Measurements from ENCODE around the gene STOML2. TPM values are rescaled to one million over a fixed set of nuclear protein-coding genes. Genes with fewer than 3 reads are reported as not detected.

STOML2 gene
- 157 and 220 TPM in 2 replicates for total RNA-seq

GRCh38 chr9:35102769-35103659 lies at the start of gene STOML2:
STOML2 (minus strand) TSS chr9:35103131; CDS start chr9:35103094, 37 bp downstream.

GRCh38 chr9:35115680-35116538 lies 13.0 kb upstream of the STOML2 start, which contains the start of gene ATOSB:
ATOSB (minus strand) TSS chr9:35115862; CDS start chr9:35108274, 7,588 bp downstream.

DNA sequence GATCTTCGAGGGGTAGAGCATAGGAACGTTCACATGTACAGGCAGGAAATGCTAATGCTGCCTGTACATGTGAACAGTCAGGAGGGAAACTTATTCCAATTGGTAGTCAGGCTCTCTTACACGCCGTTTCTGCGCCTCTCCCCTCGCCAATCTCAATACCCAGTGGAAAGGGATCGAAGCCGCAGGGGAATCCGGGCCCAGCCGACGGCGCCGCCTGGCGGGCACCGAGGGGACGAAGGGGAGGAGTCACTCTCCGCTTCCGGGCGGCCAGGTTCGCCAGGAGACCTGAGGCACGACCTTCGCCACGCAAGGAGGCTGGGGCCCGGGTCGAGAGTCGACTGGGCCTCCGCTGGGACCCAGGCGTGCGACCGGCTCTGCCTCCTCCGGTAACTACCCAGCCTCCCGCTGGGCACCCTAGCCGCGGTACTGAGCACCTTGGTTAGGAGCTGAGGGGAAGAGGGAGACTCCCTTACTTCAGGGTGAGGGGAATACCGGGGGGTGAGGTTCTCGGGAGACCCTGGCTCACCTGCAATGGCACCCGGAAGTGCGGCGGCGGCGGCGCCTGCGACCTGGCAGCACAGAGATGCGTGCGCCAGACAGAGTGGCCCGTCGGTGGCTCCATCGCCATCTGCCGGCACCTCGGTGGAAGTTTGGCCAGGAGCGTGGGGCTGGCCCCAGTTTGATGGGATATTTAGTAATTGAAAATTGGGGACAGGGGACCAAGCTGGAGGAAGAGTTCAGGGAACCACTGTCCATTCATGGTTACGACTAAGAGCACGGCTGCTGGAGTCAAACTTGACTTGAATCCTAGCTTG lies 6.7 kb downstream of the STOML2 start, which contains the start of gene PIGO:
Gene PIGO, minus strand, starts transcription at position 557 of the 815 bp plus-strand sequence. CDS start 1,026 bp downstream, outside the sequence.

GRCh38 chr9:35079426-35080341 lies 23.2 kb downstream of the STOML2 start, which contains the start of gene FANCG:
FANCG (minus strand) TSS chr9:35079942; CDS start chr9:35079524, 418 bp downstream.

DNA sequence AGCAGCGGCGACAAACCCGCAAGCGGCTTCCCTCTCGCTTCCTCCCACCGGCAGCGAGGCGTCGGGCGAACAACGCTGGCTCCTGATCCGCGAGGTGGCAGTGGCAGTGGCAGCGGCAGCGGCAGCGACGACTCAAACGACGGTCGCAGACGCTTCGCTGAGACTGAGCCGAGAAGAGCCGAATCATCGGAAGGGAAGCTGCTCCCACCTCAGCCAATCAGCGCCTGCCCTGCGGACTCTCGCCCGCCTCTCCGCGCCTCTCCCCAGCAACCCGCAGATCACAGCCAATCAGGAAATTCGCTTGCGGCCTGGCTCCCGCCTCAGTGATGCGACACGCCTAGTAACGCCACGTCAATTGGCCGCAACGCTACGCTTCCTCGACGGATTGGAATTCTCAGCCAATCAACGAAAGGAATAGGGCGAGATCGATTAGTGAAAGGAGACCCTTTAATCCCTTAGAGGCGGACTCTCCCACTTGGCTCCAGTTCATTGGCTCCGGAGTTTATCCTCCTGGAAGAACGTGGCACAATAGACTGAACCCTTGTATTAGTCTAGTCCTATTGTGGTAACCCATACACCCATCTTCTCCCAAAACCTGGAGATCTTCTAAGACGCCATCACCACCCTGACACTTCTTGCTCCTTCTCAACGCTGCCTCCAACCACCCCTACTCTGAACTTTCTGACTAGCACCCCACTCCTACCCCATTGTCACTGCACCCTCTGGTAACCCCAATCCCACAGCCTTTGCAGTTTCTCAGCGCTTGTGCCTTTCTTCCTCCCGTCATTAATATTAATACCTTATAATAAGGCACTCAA lies 30.3 kb downstream of the STOML2 start, which contains the start of gene VCP:
Gene VCP, minus strand, starts transcription at position 165 of the 818 bp plus-strand sequence. CDS start 272 bp downstream, outside the sequence.

Other genes starting within 250 kb of the STOML2 start
- under 0.01 TPM in 1 of 2 replicates, not detected in the other for gene PHF24, start 144.8 kb downstream of the STOML2 start, total RNA-seq
- 9.0 and 12.1 TPM in 2 replicates for gene DNAJB5, start 113.4 kb downstream of the STOML2 start, total RNA-seq
- 402 and 448 TPM in 2 replicates for gene VCP, start 30.5 kb downstream of the STOML2 start, total RNA-seq
- 11.7 and 23.1 TPM in 2 replicates for gene FANCG, start 23.2 kb downstream of the STOML2 start, total RNA-seq
- gene PIGO, start 6.5 kb downstream of the STOML2 start, total RNA-seq, result 13.5 and 13.6 TPM in 2 replicates
- gene ATOSB, start 12.7 kb upstream of the STOML2 start, total RNA-seq, result 21.8 and 26.5 TPM in 2 replicates
- gene UNC13B, start 58.9 kb upstream of the STOML2 start, total RNA-seq, result 42.5 and 43.8 TPM in 2 replicates

All from smooth muscle cell of trachea (primary cell).